ENCODE results near the gene TMEM8B. TPM values are rescaled to one million over a fixed set of nuclear protein-coding genes. Genes with fewer than 3 reads are reported as not detected.
A peak's percentile ranks its signal among the peaks of the same experiment; 100 is the strongest.

TMEM8B gene
- total and polyA plus RNA-seq, 2 experiments from 2014 or later: 17.0 to 17.9 TPM

DNA sequence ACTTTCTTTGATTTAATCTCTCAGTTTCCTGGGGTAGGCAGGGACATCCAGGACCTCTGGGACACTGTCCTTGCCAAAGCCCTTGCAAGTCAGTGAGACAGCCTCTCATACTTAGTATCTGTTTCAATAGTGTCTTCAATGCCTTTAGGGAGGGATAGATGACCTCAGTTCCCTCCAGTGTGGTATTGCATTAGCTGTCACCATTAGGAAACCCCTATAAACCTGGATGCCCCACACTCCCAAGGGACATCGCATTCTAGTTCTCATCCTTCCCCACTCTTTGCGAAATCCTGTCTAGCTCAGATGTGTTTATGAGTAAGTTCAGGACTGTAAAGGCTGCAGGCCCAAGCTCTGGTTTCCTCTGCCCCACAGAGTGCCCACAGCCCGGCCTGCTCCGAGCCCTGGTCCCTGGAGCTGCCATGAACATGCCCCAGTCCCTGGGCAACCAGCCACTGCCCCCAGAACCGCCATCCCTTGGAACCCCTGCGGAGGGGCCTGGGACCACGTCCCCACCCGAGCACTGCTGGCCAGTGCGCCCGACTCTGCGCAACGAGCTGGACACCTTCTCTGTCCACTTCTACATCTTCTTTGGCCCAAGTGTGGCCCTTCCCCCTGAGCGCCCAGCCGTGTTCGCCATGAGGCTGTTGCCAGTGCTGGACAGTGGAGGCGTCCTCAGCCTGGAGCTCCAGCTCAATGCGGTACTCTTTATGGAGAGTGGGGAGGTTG, 13.2 kb downstream of the TMEM8B start:
- no peak overlapping the region for H3K27ac ChIP-seq
- peaks cover 2% of the 10 kb centered on the region for H3K36me3 ChIP-seq
- DNase-seq (ENCODE audit: low read depth in 1 of 2, low spot score in 1 of 2): no peak
- H3K4me3 ChIP-seq: no peak overlapping the region
- TF ChIP-seq, protein P1, sequence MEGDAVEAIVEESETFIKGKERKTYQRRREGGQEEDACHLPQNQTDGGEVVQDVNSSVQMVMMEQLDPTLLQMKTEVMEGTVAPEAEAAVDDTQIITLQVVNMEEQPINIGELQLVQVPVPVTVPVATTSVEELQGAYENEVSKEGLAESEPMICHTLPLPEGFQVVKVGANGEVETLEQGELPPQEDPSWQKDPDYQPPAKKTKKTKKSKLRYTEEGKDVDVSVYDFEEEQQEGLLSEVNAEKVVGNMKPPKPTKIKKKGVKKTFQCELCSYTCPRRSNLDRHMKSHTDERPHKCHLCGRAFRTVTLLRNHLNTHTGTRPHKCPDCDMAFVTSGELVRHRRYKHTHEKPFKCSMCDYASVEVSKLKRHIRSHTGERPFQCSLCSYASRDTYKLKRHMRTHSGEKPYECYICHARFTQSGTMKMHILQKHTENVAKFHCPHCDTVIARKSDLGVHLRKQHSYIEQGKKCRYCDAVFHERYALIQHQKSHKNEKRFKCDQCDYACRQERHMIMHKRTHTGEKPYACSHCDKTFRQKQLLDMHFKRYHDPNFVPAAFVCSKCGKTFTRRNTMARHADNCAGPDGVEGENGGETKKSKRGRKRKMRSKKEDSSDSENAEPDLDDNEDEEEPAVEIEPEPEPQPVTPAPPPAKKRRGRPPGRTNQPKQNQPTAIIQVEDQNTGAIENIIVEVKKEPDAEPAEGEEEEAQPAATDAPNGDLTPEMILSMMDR (IDR thresholded peaks at IDR 0.05; ENCODE audit: low read depth, low read length): no peak
- H3K4me1 ChIP-seq (ENCODE audit: low read depth): no peaks in the 10 kb centered on the region
- H3K9me3 ChIP-seq (ENCODE audit: low read depth): no peaks in the 10 kb centered on the region
- peaks cover 19% of the 10 kb centered on the region for H3K27me3 ChIP-seq

DNA sequence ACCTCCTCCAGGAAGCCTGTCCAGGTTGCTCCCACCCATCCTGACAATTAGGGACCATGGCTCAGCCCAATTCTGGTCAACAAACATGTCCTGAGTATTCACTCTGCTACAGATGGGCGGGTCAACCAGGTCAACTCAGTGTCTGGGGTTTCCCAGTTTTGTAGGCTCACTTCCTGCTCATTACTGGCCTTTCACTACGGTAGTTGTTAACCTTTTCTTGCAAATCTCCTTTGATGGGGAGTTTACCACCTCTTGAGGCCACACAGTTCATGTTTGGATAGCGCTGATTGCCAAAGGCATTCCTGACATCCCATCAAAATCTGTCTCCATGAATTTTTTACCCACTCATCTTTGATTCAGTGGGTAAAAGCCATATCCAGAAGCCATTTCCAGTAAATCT, 13.8 kb downstream of the TMEM8B start:
- peaks cover 5% of the 10 kb centered on the region for H3K36me3 ChIP-seq
- no peak overlapping the region for H3K27ac ChIP-seq
- no peak for DNase-seq (ENCODE audit: low read depth in 1 of 2, low spot score in 1 of 2)
- H3K27me3 ChIP-seq: peaks cover 19% of the 10 kb centered on the region
- H3K4me1 ChIP-seq (ENCODE audit: low read depth): peaks cover 1% of the 10 kb centered on the region
- TF ChIP-seq, protein P1 (IDR thresholded peaks at IDR 0.05; ENCODE audit: low read depth, low read length): no peak
- no peaks in the 10 kb centered on the region for H3K9me3 ChIP-seq (ENCODE audit: low read depth)
- H3K4me3 ChIP-seq: no peak overlapping the region

DNA sequence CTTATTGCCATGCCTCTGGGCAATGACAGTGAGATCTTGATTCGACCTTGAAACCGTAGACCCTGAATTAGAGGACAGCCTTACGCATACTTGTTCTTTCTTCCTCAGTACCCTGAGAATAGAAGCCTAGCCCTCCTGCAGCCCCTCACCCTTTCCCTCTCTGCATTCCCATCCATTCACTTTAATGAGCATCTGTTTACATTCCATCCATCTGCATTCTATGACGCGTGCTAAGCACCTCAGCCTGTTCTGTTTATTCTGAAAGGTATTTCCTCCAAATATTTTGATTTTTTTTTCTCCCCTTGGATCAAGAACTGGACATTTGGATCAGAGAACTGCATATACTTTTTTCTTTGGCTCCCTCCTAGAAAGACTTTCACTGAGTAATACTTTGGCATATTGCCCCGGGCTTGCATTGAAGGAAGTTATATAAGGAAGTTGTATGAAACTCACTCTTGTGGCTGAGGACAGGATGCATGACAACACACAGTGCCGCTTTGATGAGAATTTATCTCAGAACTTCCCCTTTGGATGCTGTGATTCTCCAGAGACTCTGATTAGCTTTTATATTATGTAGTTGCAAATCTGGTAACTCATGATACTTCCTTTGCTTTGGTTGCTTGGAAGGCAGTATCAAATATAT, 15.7 kb downstream of the TMEM8B start:
- no peak overlapping the region for H3K27ac ChIP-seq

DNA sequence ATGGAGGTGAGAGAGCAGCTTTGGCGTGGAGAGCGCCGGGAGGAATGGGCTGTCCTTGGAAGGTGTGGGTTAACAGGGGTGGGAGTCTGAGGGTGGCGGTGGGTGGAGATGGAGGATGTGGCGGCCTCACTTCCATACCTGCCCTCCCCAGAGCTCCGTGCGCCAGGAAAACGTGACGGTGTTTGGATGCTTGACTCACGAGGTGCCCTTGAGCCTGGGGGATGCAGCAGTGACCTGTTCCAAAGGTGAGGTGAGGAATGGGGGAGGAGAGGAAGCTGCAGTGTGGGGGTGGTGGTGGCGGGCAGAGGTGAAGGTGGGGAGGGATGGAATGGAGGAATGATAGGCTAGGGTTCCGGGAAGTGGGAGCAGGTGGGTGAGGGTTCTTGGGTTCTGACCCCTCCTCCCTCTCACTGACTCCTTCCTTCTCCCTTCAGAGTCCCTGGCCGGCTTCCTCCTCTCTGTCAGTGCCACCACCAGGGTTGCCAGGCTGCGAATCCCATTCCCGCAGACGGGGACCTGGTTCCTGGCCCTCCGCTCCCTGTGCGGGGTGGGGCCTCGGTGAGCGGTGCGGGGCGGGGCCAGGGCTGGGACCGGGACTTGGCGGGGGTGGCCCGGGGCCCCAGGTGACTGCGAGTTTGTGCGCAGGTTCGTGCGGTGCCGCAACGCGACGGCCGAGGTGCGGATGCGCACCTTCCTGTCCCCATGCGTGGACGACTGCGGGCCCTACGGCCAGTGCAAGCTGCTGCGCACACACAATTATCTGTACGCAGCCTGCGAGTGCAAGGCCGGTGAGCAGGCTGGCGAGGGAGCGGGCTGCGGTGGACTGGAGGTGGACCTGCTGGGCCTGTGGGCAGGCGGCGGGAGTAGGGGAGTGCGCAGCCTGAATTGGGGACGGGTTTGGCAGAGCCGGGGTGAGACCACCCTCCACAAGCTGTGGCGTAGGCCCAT, 17.1 kb downstream of the TMEM8B start:
- peaks cover 19% of the 10 kb centered on the region for H3K27me3 ChIP-seq
- H3K4me3 ChIP-seq: no peak overlapping the region
- H3K9me3 ChIP-seq (ENCODE audit: low read depth): no peaks in the 10 kb centered on the region
- peaks cover 5% of the 10 kb centered on the region for H3K36me3 ChIP-seq
- H3K27ac ChIP-seq: no peak overlapping the region
- H3K4me1 ChIP-seq (ENCODE audit: low read depth): peaks cover 8% of the 10 kb centered on the region
- DNase-seq (ENCODE audit: low read depth in 1 of 2, low spot score in 1 of 2): no peak
- TF ChIP-seq, protein P1 (IDR thresholded peaks at IDR 0.05; ENCODE audit: low read depth, low read length): no peak

More for the DNA sequence above, 15.7 kb downstream of the TMEM8B start:
- TF ChIP-seq, protein P1 (IDR thresholded peaks at IDR 0.05; ENCODE audit: low read depth, low read length): no peak
- Histone ChIP-seq H3K27me3 (peaks cover 19% of the 10 kb centered on the region), H3K9me3 (ENCODE audit: low read depth) (no peaks in the 10 kb centered on the region), H3K36me3 (peaks cover 5% of the 10 kb centered on the region), H3K4me1 (ENCODE audit: low read depth) (peaks cover 8% of the 10 kb centered on the region), H3K4me3 (no peak overlapping the region)
- DNase-seq (ENCODE audit: low read depth in 1 of 2, low spot score in 1 of 2): peak in 1 of 2 donors; percentile 94

DNA sequence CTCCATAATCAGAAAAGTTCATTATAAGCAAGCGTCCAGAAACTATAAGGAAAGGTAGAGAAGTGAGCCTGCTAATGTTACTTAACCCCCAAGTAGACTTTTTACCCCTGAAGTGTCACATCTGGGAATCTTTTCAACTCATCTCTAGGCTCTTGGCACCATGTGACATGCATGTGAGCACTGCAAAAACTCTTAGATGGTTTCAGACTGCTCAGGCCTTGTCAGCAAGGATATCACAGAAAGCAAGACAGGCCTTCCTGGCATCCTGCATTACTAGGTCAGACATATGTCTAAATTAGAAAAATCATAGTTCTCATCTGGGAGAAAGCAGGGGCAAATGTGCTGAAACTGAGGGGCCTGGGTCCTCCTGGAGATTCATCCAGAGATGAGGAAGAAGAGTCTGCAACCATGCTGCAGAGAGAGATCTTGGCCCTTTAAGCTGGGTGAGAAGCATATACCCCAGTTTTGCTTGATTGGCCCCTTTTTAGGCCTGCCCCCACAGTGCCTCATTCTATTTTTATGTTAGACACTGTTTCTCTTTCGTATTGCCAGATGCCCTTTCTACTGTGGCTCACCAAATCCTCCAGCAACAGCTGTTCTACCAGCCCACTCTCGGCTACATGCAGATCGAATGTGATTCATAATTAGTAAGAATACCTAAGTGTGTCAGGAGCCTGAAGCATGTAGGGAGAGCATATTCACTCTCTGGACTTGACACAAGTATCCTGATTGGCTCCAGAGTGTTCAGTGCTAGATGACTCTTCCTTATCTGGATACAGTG, 19.0 kb downstream of the TMEM8B start:
- Histone ChIP-seq H3K4me3 (no peak overlapping the region), H3K9me3 (ENCODE audit: low read depth) (no peaks in the 10 kb centered on the region), H3K27me3 (peaks cover 19% of the 10 kb centered on the region), H3K4me1 (ENCODE audit: low read depth) (peaks cover 8% of the 10 kb centered on the region), H3K36me3 (peaks cover 5% of the 10 kb centered on the region), H3K27ac (no peak overlapping the region)
- peak; percentile 32 to 51 for DNase-seq (ENCODE audit: low read depth in 1 of 2, low spot score in 1 of 2)
- TF ChIP-seq, protein P1 (IDR thresholded peaks at IDR 0.05; ENCODE audit: low read depth, low read length): no peak
